Activated CD4-positive, alpha-beta T cell treated with anti-CD3 and anti-CD28 coated beads, Interleukin-2, Interleukin-6, amounts not matched to agents 100 ng/mL and 50 ng/mL, durations not matched to agents 16 hours and 8 hours (primary cell): ENCODE results near the gene TBC1D2.

Source experiments
- DNase-seq: peaks from one replicate; pipeline ENCODE4 v3.0.0-alpha.2; 2020

Gene TBC1D2

DNA sequence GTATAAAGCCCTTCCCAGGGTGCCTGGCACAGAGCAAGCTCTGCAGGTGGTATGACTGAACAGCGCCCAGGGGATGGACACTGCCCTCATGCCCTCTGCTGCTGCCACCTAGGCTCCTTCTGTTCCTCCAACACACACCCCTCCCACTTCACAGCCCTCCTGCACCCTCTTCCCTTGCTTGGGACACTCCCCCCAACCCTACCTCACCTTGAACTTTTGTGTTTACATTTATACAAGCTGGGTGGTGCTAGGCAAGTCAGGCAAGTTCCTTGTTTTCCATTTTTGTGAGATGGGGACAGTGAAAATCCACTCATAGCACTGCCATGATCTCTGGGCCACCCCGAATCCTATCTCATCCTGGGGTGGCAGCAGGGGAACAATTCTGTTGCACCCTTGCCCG lies 44.2 kb downstream of the TBC1D2 start:
- no peak for DNase-seq

- no peak for DNase-seq
Observed at GRCh38 chr9:98210435-98210834, 45.0 kb downstream of the TBC1D2 start.

- DNase-seq: no peak
Observed at GRCh38 chr9:98209530-98209929, 45.9 kb downstream of the TBC1D2 start.

DNA sequence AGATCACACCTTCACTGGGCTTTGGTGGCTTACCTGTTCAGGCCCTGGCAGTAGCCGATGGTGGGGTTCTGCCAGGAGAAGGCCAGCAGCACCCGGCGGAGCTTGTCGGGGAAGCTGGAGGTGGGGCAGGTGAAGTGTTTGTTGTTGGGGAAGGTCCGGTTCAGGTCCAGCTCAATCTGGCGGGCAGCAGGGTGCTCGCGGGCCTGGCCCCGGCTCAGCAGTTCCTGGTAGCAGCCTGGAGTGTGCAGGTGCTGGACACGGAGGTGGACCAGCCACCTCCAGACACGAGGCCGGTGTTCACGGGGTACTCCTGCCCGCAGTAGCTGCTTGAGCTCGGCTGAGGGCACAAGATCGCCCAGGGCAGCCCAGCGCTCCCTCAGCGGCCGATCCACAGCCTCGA lies 46.8 kb downstream of the TBC1D2 start:
- DNase-seq: no peak

DNA sequence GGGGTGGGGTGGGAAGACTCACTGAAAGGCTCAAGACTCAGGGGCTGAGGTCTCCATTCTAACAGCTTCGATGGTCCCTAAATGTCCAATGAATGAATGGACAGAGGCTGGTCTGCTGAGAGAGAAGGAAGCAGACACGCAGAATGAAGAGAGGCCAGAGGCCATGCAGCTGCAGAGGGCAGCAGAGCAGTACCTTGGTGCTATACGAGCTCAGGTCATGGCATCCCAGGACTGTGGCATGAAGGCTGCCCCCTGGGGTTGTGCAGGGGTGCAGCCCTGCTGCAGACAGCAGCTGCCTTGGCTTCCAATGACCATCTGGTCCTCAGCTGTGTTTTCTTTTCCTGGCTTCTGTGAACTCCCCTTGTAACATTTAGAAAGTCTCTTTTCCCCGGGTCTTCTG lies 47.8 kb downstream of the TBC1D2 start:
- no peak for DNase-seq

- DNase-seq: no peak
Observed at GRCh38 chr9:98206754-98207153, 48.7 kb downstream of the TBC1D2 start.

- no peak for DNase-seq
Observed at GRCh38 chr9:98204692-98205091, 50.8 kb downstream of the TBC1D2 start.

DNA sequence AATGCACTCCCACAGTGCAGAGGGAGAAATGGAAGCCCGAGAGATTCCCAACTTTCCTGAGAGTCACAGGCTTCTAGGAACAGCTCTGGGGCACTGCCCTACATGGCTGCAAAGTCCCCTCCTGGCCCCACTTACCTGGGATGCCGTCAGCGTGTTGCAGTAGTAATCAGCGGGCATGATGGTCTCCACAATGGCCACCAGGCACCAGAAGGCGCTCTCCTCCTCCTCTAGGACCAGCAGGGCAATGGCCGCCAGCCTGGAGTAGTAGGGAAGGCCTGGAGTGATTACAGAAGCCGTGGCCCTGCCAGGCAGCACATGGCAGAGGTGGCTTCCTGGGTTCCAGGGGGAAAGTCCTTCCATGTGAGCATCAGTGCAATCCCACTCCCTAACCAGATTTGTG lies 52.3 kb downstream of the TBC1D2 start:
- DNase-seq: no peak

DNA sequence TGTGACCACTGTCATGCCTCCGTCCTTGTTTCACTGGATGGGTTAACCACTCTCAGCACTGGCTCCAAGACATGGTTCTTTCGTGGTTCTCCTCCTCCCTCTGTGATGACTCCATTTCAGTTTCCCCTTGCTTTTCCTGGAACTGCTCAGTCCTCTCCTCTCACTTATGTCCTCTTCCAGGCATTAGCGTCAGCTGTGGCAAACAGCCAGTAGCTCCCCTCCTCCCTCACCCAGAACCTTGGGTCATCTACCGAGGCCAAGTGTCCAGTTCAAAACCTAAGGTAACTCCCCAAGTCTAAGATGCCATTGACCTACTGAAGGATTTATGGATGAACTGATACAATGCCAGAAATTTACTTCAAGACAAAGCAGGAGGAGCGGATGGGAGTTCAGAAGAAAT lies 53.2 kb downstream of the TBC1D2 start:
- no peak for DNase-seq

- no peak for DNase-seq
Observed at GRCh38 chr9:98201749-98202148, 53.7 kb downstream of the TBC1D2 start.

GRCh38 chr9:98201102-98201501 lies 54.3 kb downstream of the TBC1D2 start:
- DNase-seq: no peak

- DNase-seq: no peak
Observed at GRCh38 chr9:98199388-98200033, 55.9 kb downstream of the TBC1D2 start.

GRCh38 chr9:98195671-98196070 lies 59.8 kb downstream of the TBC1D2 start:
- no peak for DNase-seq

DNA sequence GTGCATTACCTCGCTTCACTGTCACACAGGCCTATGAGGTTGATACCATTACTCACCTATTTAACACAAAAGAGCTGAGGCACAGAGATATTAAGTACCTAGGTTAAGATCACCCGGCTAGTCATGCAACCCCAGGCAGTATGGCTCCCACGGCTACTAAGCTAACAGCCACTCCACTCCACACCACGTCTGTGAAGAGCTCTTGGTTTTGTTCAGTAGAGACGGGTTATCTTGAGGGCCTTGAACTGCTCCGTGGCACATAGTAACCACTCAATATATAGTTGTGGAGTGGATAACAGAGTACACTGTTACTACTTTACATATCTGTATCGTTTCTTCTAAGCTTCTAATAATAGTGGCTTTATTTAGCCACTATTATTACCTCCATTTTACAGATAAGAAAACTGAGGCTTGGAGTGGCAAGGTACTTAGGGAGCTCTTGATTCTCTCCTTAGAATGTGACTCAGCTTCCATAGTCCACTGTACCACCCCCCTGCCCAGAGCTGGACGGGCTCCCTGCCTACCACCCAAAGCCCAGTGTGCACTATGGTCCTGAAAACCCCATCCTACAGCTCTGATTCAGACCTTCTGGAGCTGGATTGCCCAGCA lies 62.0 kb downstream of the TBC1D2 start:
- no peak for DNase-seq

DNA sequence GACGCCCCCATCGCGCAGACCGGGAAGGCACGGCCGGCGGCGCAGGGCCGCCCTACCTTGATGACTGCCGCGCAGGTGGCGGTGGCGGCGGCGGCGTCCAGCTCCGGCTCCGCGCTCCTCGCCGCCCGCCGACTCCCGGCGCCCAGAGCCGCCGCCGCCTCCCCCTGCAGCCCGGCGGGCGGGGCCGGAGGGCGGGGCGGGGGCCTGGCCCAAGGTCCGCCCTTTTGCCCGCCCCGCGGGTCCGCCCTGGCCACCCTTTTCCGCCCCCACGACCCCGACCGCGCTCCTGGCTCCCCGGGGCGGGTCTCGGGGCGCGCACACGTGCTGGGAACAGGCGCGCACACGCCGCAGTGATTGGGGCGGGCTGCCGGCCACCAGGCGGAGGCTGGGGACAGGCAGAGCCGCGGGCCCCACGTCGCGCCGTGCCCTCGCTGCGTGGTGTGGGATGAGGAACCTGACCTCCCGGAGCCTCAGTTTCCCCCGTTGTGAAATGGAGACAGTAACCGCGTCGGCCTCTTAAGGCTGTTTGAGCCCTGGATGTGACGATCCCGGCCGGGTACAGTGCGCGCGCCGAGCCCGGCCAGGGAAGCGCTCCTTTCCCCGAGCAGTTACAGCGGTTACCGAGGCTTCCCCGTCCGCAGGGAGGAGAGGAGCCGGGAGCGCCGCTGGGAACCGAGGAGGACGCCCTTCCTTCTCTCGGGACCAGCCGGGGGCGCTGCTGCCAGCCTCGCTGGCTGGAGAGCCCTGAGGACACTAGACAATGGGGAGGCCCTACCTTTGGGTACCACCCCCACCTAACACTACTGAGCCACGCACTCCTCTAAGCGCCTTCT lies 62.7 kb downstream of the TBC1D2 start, which contains the start of gene CORO2A:
CORO2A (minus strand) TSS at position 135 of the 833 bp plus-strand sequence. CDS start 34,977 bp downstream, outside the sequence.
- DNase-seq: peak; percentile 69

DNA sequence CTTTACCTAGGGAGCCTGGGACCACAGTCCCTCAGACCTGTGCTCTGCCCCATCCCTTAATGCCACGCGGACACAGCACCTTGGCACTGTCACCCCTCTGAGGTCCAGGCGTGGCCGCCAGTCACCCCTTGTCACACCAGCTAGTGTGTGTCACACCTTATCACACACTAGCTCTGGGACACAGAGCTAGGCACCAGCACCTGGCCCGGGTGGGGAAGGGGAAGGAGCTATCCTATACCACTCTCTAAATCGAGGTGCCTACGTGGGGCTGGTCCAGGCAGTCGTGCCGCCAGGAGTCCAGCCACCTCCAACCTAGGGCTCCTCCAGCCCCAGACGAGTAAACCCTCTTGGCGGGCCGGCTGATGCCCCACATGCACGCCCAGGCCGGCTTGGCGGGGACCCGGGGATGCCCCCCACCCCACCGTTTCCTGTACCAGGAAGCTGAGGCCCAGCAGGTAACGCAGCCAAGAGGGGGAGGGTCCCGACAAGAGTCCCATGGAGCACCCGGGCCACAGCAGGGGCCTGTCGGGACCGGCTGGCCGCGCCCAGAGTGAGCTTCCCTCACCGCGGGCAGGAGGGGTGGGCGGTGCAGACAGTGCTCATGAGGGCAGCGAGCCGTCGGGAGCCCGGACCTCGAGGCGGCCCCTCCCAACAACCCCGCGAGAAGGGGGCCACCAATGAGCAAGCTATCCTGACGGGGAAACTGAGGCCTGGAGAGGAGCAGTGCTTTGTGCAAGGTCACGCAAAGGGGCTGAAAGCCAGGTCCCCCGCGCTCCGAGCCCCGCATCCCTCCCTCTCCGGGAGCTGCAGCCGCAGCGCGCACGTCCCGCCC lies 63.6 kb downstream of the TBC1D2 start:
- DNase-seq: no peak

- no peak for DNase-seq
Observed at GRCh38 chr9:98191181-98191608, 64.3 kb downstream of the TBC1D2 start.

- no peak for DNase-seq
Observed at GRCh38 chr9:98190757-98191105, 64.7 kb downstream of the TBC1D2 start.

DNA sequence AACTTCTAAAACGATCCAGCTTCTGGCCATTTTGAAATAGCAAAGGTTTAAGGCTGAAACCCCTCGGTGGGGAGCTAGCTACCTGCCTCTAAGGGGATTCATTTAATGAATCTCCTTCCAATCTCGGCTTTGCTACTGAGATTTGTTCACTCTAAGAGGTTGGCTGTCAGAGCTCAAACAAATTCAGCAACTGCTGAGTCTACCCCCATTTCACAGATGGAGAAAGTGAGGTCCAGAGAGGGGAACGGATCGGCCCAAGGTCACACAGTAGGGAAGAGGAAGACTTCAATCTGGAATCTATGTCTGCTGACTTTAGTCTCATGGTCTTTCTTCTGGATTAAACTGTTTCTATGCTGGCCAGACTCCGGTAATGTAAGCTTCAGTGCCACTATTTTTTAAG lies 66.0 kb downstream of the TBC1D2 start:
- no peak for DNase-seq

GRCh38 chr9:98187926-98188325 lies 67.5 kb downstream of the TBC1D2 start:
- no peak for DNase-seq

DNA sequence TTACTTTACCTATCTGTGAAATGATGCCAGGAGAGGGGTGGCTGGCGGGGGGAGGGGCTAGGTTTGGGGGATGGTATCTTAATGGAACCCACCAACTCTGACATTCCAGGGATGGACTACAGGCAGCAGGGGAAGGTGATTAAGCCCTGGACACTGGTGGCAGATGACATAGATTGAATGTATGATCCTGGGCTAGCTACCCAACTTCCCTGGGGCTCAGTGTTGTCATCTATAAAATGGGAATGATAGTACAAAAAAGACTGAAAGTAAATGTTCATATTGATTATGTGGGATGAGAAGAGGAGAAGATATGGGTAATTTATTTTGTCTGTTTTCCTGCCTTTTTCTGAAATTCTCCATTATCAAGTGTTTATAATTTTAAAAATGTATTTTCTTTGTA lies 69.2 kb downstream of the TBC1D2 start:
- no peak for DNase-seq

GRCh38 chr9:98185611-98186171 lies 69.8 kb downstream of the TBC1D2 start:
- no peak for DNase-seq
